Right ventricle myocardium inferior (tissue), 1 donor: ENCODE data around the gene PHF12. TPM values are rescaled to one million over a fixed set of nuclear protein-coding genes. Genes with fewer than 3 reads are reported as not detected.

Source experiments
- ATAC-seq: fragments of 200-7000 bp; cut with Tn5 transposase; one replicate; pipeline ENCODE4 v1.9.1; 2020; ENCODE audit warnings: mild to moderate bottlenecking, moderate library complexity
- DNase-seq: peaks from one replicate; pipeline ENCODE4 v3.0.0; 2021; ENCODE audit errors: missing footprints
- intact Hi-C: fragments of 100-400 bp; cut with DNase I; formaldehyde crosslinking; loops from one replicate; pipeline ENCODE4 v1.11.0; 2022
- total RNA-seq: library from RNA; stranded (reverse); fragmentation: NEBNext Ultra II Directional; extraction: Animal tissue kit (Norgen Biotek cat#: 25700); gene quantifications from one replicate; pipeline ENCODE4 v1.2.1, GENCODE V29; 2021
- donor health status: DM: no; HTN: yes; CAD: no; lungs with severe emphysema.

The PHF12 gene
- total RNA-seq, 1 donor from 2014 or later, result 18.3 TPM

DNA sequence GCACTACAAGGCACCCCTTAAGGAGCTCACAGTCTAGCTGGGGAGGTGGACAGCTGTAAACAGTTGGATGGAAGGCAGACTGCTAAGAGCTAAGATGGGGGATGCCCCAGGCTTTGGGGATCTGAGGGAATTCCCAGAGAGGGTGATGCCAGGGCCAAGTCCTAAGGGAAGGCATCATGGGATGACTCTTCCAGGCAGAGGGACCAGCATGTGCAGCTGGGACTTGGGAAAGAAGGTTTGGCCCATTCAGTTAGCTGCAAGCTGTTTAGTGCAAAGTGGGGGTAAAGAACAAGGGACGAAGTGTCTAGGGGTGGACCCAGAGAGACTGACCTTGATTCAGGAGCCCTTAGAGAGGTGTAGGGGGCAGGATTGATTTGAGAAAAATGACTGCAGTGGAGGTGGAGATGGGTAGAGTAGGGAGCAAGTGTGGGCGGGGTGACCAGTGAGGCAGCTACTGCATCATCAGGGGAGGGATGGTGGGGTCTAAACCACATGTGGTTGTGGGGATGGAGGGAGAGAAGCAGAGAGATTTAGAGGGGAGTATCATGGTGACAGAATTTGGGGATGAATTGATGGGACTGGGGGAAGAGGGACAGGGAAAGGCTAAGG is 27.1 kb upstream of the PHF12 start:
- ATAC-seq (no peak), DNase-seq (no peak)
- intact Hi-C loops, result no loop called here

DNA sequence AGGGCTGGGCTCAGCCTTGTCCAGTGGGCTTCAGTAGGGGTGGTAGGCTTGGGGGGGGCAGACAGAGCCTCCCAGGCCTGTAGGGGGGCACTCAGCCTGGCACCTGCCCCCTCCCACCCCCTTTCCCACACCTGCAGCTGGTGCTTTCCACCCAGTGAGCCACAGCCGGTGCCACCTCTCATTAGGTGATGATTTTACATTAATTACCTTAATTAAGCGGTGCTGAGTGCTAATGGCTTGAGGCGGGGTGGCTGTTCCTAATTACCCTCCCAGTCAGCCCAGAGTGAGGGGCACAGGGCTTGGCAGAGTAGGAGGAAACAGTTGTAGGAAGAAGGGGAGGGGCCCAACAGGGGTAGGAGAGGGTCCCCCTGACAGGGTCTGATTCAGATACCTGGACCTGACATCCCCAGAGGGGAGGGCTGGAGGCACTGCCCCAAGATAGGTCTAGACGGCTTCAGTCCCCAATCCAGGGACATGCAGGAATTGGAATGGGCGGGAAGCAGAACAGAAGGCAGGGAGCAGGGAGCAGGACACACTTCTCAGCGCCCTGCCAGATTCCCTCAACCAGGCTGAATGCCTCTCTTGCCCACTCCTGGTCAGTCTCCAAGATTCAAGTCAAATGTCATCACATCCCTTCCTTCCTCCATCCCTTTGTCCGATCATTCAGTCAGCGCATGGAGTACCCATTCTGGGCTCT is 26.5 kb upstream of the PHF12 start:
- intact Hi-C loops, result no loop called here
- no peak for DNase-seq
- ATAC-seq, result no peak

DNA sequence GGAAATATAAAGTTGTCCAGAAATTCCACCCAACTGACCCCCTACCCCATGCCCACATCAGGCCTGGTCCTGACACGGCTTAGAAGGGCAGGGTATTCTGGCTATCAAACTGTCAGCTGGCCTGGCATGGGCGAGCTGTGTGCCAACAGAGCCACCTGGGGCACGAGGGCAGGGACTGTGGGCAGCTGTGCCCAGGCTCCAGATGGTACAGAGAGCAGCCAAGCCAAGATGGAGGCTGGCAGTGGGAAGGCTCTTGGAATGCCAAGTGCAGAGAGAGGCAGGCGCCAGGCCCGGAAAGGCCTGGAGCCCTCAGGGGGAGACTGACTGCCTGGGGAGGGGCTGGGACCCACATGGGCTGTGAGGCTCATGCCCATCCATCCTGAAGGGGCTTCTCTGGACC is 24.3 kb upstream of the PHF12 start:
- intact Hi-C loops, result no loop called here
- no peak for ATAC-seq
- no peak for DNase-seq

DNA sequence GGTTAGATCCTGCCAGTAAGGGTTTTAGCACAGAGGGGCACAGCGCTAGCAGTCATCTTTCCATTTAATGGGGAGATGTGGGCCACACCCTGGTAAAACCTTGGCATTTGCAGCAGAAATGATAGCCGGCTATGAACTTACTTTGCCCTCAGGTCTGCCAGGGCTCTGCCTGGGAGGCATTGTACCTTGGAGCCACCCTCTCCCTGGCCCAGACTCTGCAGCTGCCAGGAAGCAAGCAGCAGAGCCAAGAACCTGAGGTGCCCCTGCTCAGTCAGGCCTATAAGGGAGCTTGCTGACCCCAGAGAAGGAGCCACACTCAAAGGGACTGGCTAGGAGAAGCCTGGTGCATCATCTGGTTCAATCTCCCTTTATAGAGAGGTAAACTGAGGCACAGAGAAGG is 23.7 kb upstream of the PHF12 start:
- intact Hi-C loops, result no loop called here
- DNase-seq (no peak), ATAC-seq (peak; percentile 18)

DNA sequence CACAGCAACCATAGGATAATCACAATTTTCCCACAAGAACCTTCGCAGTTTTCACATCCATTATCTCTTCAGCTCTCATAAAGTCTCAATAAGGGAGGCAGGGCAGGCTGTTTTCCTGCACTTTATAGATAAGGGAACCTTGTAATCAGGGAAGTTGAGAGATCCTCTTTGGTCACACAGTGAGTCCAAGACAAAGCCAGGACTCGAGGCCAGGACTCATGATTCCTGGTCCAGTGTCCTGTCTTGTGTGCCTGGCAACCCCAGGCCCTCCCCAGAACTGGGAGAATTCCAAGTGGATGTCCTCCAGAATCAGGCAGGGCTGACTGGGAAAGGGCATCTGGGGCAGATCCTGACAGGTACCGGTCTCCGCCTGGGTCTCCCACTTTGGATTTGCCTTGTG is 23.1 kb upstream of the PHF12 start:
- intact Hi-C loops, result loop anchor here (5.0 kb wide), 1 partner anchor 98 kb away; no protein-coding TSS in a partner anchor
- peak; percentile 71 for ATAC-seq
- DNase-seq, result no peak

DNA sequence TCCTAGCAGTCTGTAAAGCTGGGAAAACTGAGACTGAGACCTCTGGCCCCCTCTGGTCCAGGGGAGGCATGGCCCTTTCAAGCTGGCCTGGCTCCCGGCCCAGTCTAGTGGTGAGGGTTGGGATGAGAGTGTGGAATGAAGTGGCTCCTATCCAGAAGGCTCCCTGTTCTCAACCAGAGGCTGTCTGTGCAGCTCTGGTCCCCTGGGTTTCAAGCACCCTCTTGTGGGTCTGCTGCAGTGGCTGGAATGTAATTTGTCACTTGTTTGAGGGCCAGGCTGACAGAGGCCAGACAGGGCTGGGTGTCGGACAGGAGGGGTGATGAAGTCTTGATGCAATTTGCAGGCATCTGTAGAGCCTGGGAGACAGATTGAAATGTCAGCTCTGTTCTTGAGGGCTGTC is 22.1 kb upstream of the PHF12 start:
- DNase-seq (peak; percentile 90), ATAC-seq (peak; percentile 86)
- intact Hi-C loops, result loop anchor here (1.0 to 5.0 kb wide), 2 partner anchors 99 to 139 kb away; no protein-coding TSS in a partner anchor

DNA sequence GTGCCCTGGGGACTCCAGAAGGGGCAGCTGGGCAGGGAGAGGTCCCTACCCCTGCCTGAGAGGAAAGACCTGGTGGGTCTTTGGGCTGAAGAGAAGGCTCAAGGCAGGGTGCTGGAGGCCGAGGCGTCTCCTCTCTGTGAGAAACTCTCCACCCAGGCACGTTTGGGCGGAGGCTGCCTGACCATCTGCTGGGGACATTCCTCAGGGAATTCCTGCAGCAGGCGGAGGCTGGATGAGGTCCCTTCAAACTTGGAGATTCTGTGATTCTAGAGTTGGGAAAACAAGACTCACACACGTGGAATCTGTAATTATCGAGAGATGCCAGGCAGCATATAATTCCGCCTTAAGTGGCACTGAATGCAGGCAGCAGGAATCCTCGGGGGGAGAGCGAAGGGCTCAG is 21.1 kb upstream of the PHF12 start:
- intact Hi-C loops, result loop anchor here (5.0 kb wide), 1 partner anchor 100 kb away; no protein-coding TSS in a partner anchor
- ATAC-seq (no peak), DNase-seq (no peak)

DNA sequence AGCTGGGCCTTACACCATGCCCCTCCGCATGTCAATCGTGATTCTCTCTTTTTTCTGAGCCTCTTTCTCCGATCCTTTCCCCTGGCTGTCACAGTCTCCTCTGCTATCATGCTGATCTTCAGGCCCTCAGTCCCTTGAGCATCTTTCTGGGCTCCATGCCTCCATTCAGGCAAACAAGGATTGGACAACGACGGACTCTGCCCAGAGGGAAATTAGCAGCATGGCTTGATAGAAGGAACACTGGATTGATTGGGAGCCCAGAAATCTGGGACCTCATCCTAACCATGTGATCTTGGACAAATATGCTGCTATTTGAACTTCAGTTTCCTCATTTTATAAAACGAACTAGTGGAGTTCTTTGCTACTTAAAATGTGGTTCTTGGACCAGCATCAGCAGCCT is 19.6 kb upstream of the PHF12 start:
- intact Hi-C loops, result loop anchor here (5.0 kb wide), 1 partner anchor 101 kb away; no protein-coding TSS in a partner anchor
- ATAC-seq, result no peak
- DNase-seq, result peak; percentile 13

DNA sequence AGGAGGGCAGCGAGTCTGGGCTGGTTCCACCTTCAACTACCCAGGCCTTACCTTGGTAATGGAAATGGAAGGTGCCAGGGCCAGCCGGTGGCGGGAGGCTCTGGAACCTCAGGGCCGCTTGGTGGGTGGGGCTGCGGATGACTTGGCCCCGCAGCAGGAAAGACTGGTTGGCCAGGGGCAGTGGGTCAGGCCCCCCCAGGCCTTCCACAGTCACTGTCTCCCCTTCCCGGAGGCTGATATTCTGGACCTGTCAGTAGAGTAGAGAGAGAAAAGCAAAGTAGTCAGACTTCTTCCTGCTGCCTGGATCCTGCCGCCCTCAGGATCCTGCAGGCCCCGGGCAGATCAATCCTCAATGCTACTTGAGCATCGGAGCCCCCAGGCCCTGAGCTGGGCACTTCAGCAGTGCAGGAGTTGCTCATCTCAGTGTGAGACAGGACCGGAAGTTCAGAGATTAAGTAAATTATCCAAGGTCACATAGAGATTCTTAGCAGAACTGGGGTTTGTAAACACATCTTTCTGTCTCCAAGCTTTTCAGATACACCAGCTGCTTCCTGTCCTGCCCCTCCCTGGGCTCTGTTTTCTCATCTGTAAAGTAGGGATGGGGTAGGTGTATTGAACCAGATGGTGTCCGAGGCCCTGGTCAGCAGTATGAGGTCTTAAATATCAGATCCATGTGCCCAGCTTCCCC is 18.5 kb upstream of the PHF12 start:
- intact Hi-C loops, result loop anchor here (5.0 kb wide), 1 partner anchor 102 kb away; no protein-coding TSS in a partner anchor
- ATAC-seq (no peak), DNase-seq (peak; percentile 21)

DNA sequence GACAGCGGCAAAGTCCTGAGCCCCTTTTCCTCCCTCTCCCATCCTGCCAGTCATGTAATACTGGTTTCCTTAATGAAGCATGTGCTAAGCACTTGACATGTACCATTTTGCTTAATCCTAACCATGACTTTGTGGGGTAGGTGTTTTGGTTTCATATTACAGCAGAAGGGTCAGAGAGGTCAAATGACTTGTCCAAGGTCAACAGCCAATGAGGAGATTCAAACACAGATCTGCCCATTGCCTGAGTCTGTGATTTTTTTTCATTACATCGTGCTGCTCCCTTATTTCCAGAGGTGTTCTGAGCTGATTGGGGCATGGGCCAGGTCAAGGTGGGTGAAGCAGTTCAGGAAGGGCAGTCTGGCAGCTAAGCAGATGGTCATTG is 17.6 kb upstream of the PHF12 start:
- no peak for ATAC-seq
- no peak for DNase-seq
- intact Hi-C loops, result no loop called here

DNA sequence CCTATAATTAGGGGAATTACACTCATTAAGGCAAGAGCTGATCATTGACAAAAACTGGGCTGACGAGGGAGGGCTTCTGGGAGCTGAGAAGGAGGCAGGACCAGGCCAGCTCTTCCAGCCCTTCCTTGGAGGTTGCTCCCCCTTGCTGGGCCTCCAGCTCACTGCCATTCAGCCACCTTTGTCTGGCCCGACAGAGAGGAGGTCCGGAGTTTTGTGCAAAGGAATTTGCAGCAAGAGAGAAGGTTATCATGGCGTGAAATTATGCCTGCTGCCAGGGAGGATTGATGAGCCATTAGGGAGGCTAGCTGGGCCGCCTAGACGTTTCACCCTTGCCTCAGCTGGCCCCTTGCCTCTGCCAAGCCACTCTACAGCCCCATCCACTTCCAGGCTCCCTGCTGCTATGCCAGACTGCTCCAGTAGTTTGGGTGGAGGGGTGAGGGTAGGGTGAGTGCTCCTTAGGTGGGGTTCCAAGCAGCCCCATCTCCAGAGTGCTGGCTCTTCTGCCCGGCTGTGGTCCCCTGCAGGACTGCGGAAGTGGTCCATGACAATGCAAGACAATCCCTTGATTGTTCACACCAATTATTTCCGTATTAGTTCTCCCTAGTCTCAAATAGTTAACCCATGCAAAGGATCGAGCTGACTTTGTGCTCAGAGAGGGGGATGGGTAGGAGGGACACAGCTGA is 17.1 kb upstream of the PHF12 start:
- intact Hi-C loops, result no loop called here

DNA sequence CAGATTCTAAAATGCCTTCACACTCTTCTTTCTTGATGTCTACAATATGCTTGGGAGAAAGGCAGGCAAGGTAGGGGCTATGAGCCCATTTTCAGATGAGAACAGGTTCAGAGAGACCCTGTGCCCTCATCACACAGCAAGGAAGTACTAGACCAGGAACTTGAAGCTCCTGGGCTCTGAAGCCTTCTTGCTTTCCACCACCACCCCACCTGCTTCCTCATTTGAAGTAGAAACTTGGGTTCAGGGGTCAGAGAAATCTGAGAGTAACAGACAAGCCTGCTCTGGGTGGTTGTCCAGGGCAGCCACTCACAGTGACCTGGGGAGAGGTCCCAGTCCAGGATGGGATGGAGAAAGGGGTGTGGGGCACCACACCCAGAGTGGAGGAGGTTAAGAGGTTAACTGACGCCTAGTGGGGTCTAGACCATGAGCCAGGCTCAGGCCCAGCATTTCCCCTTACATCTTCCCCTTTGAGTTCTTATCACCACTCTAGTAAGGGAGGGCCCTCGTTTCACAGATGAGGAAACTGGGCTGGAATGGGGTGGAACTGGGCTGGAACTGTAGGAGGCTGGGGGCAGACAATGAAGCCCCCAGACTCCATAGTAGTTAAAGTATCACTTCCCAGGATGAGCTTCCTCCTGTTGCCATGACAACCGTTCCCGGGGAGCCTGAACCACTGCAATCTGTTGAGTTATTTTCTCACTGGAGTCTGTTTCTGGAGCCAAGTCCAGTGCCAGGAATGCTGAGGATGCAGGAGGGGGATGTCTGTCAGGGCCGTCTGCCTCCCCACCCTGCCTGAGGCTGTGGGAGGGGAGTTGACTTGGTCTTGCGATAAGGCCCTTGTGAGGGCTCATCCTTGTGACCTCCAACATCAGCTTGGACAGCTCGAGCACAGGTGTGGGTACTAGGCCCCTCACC is 16.2 kb upstream of the PHF12 start:
- ATAC-seq (no peak), DNase-seq (no peak)
- intact Hi-C loops, result no loop called here

More for the DNA sequence above, 17.1 kb upstream of the PHF12 start:
- ATAC-seq, result peak; percentile 48
- no peak for DNase-seq

DNA sequence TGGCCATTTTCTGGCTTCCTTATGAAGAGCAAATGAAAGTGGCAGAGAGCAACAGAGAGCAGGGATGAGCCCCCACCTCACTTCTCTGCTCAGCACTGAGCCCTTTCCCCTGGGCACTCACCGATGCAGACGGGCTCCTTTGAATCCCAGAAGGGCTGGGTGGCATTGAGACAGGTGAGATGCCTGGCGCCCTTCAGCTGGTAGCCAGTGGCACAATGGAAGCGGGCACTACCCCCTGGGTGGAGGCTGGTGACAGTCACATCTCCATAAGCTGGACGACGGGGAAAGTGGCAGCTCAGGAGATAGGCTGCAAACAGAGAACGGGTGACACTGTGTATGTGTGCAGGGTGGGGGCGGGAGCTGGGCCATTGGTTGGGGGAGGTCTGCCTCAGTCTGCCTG is 12.5 kb upstream of the PHF12 start:
- ATAC-seq, result no peak
- intact Hi-C loops, result no loop called here
- no peak for DNase-seq

DNA sequence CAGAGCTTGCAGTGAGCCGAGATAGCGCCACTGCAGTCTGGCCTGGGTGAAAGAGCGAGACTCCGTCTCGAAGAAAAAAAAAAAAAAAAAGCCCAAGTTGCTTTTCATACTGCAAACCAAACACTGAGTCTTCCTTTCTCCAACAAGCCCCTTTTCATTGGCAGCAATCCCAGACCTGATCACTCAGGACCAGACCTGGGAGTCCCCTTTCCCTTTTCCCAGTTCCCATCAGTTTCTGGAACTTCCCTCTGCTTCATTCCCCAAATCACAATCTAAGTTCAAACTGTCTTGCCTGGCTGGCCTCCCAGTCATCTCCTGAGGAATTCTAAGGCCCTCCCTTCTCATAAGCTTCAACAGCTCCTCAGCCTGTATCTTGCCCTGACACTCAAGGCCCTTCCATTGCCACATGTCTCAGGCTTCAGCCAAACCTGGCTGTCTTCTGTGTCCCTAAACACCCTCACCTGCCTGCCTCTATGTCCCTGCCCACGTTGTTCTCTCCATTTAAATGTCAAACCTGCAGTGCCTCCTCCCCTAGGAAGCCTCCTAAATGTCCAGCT is 11.8 kb upstream of the PHF12 start:
- ATAC-seq (no peak), DNase-seq (no peak)
- intact Hi-C loops, result no loop called here

DNA sequence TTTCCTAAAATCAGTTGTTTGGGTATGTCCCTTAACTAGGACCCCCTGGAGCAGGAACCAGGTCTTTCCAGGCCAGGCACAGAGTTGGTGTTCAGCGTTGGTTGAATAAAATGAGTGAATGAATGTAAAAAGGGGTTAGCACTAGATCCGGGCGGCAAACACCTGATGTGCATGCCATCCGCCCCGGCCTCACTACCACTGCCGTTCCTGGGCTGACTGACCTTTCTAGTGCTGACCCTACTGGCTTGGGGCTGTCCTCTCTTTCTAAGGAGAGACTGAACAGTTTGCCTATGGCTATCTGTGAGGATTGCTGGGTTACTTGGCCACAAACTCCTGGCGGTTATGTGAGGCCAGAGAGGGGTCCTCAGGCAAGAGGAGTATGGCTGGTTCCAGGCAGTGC is 10.1 kb upstream of the PHF12 start:
- DNase-seq, result no peak
- intact Hi-C loops, result no loop called here

DNA sequence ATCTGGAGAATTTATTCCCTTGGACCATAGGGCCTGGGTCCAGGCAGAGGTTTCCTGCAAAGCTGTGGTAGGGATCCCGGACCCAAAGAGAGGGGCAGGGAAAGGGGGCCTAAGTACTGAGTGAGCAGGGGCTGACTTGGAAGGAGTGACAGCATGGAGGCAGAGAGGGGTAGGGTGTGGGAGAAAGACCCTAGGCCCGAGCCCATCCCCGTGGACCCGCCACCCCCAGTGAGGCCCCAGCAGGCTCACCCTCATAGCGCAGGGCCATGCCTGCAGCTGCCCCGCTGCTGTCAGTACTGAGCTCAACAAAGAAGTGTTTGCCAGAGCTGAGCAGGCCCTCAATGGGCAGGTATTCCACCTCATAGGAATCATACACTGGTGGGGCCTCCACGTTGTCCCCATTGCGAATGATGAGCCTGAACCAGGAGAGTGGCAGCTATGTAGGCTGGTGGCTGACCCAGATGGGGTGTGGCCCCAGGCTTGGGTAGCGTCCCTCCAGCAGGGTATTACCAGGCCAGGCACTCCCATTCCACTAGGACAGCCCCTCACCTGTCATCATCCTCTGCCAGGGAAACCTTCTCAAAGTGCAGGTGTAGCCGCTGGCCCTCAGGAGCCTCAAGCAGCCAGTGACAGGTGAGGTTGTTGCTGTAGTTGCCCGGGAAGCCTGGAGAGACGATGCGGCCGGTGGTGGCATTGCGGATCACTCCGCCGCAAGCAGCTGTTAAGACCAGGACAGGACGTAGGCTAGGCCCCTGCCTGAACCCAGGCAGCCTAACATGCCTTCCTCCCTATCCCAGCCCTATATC is 9.1 kb upstream of the PHF12 start:
- DNase-seq (no peak), ATAC-seq (no peak)
- intact Hi-C loops, result no loop called here

More for the DNA sequence above, 10.1 kb upstream of the PHF12 start:
- ATAC-seq, result no peak

DNA sequence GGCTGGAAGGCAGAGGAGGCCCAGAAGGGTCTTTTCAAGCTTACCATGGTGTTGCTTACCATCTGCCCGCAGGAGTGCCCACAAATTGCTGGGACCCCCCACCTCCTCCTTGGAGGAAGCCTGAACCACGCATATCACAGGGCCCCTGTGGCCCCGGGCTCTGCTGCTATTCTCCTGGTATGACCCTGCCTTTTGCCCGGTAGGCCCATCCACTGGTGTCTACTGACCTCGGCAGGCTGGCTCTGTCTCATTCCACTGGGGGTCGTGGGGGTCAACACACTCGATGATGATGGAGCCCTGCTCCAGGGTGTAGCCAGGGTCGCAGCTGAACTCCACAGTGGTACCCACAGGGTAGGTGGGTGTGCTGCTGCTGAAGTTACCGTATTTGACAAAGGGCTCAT is 8.2 kb upstream of the PHF12 start:
- intact Hi-C loops, result no loop called here
- ATAC-seq (no peak), DNase-seq (no peak)
